Muscle layer of colon (tissue), 2 donors: Measurements from ENCODE around the gene OCA2.
"Not testable (repeated sequence)": the region's sequence is repeated elsewhere in the genome, so short reads cannot be mapped to it uniquely, and the experiment has no call there.

Experiments
- H3K27ac ChIP-seq: one replicate; pipeline ENCODE4 v1.7.0; 2013; ENCODE audit warnings: low read depth, mild to moderate bottlenecking, low read length, moderate library complexity
- H3K27me3 ChIP-seq, 2 donors: one replicate each; pipeline ENCODE4 v1.7.0; 2013; ENCODE audit warnings: low read length in 2 of 2, mild to moderate bottlenecking in 2 of 2; ENCODE audit not compliant: insufficient read depth in 2 of 2, control insufficient read depth in 1 of 2
- H3K36me3 ChIP-seq: one replicate; pipeline ENCODE4 v1.7.0; 2013; ENCODE audit warnings: mild to moderate bottlenecking, low read length; ENCODE audit not compliant: insufficient read depth
- H3K4me1 ChIP-seq: one replicate; pipeline ENCODE4 v1.7.0; 2013; ENCODE audit warnings: mild to moderate bottlenecking, low read length; ENCODE audit not compliant: insufficient read depth
- H3K4me3 ChIP-seq, 2 donors: one replicate each; pipeline ENCODE4 v1.7.0; 2013; ENCODE audit warnings: low read length in 2 of 2, low read depth in 1 of 2, mild to moderate bottlenecking in 1 of 2, moderate library complexity in 1 of 2
- H3K9ac ChIP-seq: one replicate; pipeline ENCODE4 v1.7.0; 2013; ENCODE audit warnings: low read length
- H3K9me3 ChIP-seq: one replicate; pipeline ENCODE4 v1.7.0; 2013; ENCODE audit warnings: mild to moderate bottlenecking, low read length
- donor health status: abdominal sarcoma.
- donor health status: Adenocarcinoma of cecum.

OCA2 gene

DNA sequence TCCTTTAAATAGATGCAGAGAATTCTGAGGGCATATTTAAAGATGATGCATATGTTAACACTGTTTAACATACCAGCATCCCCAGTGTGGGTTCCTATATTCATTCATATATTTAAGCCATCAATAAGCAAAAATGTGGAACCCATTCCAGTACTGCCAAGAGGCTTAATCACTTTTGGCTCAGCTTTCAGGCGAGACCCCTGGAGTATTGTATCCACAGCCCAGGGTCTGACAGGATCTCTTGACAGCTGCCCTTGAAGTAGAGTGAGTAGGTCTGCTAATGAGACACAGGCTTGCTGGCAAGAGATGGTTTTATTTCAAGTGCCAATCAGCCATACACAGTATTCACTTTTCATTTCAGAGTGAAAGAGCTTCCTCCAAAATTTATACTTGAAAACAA lies 367.3 kb downstream of the OCA2 start:
- H3K4me1 ChIP-seq, result no peaks in the 10 kb centered on the region
- no peak overlapping the region for H3K4me3 ChIP-seq
- no peak overlapping the region for H3K27ac ChIP-seq
- no peak overlapping the region for H3K9ac ChIP-seq
- H3K27me3 ChIP-seq, result no peaks in the 10 kb centered on the region
- peaks cover 7% of the 10 kb centered on the region for H3K9me3 ChIP-seq
- no peaks in the 10 kb centered on the region for H3K36me3 ChIP-seq

DNA sequence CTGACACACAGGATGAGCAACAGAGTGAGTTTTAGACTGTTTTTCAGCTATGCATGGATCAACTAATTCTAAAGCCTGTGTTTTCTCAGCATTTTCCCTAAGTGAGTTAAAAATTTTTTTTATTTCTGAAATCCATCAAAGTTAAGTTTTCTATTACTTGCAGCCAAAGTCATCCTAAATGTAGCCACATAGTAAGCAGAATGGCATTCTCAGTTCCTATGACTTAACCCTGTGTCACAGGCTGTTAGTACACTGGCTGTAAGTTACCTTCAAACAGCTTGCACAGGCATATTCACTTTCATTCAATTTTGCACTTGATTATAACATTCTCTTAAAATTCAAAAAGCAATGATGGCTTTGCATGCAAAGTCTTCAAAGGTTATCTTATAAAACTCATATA lies 368.2 kb downstream of the OCA2 start:
- no peak overlapping the region for H3K9ac ChIP-seq
- H3K4me1 ChIP-seq, result no peaks in the 10 kb centered on the region
- H3K36me3 ChIP-seq, result no peaks in the 10 kb centered on the region
- no peak overlapping the region for H3K4me3 ChIP-seq
- H3K9me3 ChIP-seq, result peaks cover 7% of the 10 kb centered on the region
- H3K27ac ChIP-seq, result no peak overlapping the region
- no peaks in the 10 kb centered on the region for H3K27me3 ChIP-seq

- Histone ChIP-seq H3K27ac (no peak overlapping the region), H3K9ac (no peak overlapping the region), H3K36me3 (no peaks in the 10 kb centered on the region), H3K9me3 (no peaks in the 10 kb centered on the region), H3K27me3 (no peaks in the 10 kb centered on the region), H3K4me3 (no peak overlapping the region), H3K4me1 (no peaks in the 10 kb centered on the region)
Observed at GRCh38 chr15:27725731-27726130, 373.4 kb downstream of the OCA2 start.

GRCh38 chr15:27723821-27724220 lies 375.3 kb downstream of the OCA2 start:
- no peaks in the 10 kb centered on the region for H3K4me1 ChIP-seq
- no peaks in the 10 kb centered on the region for H3K27me3 ChIP-seq
- H3K9ac ChIP-seq, result no peak overlapping the region
- no peaks in the 10 kb centered on the region for H3K9me3 ChIP-seq
- no peak overlapping the region for H3K4me3 ChIP-seq
- no peaks in the 10 kb centered on the region for H3K36me3 ChIP-seq
- H3K27ac ChIP-seq, result no peak overlapping the region

DNA sequence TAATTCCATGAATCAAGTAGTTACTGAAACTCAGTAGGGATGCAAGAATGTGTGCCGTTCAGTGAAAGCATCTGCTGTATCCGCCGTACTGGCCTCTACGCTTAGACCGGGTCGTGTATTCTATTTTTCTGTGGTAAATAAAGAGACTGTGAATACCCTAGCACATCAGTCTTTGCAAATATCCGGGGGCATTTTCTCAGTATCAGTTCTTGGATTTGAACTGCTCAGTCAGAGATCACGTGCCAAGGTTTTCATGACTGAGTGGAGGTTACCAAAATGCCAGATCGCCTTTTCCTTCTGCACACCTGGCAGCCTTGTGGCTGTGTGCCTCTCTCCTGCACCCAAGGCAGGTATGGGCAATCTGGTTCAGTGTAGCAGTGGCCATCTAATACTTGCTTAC lies 377.0 kb downstream of the OCA2 start:
- Histone ChIP-seq H3K4me3 (no peak overlapping the region), H3K9me3 (peaks cover under 1% of the 10 kb centered on the region), H3K4me1 (no peaks in the 10 kb centered on the region), H3K36me3 (no peaks in the 10 kb centered on the region), H3K9ac (no peak overlapping the region), H3K27me3 (no peaks in the 10 kb centered on the region), H3K27ac (no peak overlapping the region)

DNA sequence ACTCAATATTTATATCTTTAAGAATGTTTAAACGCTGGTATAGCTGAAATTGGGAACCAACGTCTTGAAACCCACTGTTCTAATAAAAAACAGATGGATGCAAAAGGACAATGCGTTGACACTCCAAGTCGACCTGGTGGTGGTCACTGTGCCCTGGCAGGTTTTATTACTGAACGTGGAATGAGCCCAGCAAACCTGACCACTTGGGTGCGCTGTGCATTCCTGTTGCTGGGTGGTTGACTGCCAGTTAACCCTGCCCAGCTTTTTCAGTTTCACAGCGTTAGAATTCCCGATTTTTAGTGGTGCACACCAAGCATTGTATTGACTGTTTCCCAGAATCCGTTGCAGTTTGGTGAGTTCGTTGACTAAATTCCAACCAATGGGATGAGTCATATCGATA lies 384.4 kb downstream of the OCA2 start:
- Histone ChIP-seq H3K27me3 (no peaks in the 10 kb centered on the region), H3K9me3 (peaks cover 3% of the 10 kb centered on the region), H3K9ac (no peak overlapping the region), H3K27ac (no peak overlapping the region), H3K4me1 (no peaks in the 10 kb centered on the region), H3K4me3 (no peak overlapping the region), H3K36me3 (no peaks in the 10 kb centered on the region)

- H3K27me3 ChIP-seq, H3K9ac ChIP-seq, H3K27ac ChIP-seq, H3K9me3 ChIP-seq, H3K4me3 ChIP-seq, H3K36me3 ChIP-seq, H3K4me1 ChIP-seq: not testable (repeated sequence)
Observed at GRCh38 chr15:27713850-27714249, 385.3 kb downstream of the OCA2 start.

- Histone ChIP-seq H3K27ac (no peak overlapping the region), H3K4me1 (no peaks in the 10 kb centered on the region), H3K9ac (no peak overlapping the region), H3K4me3 (no peak overlapping the region), H3K27me3 (no peaks in the 10 kb centered on the region), H3K36me3 (no peaks in the 10 kb centered on the region), H3K9me3 (no peaks in the 10 kb centered on the region)
Observed at GRCh38 chr15:27707257-27707656, 391.9 kb downstream of the OCA2 start.

- no peaks in the 10 kb centered on the region for H3K4me1 ChIP-seq
- no peak overlapping the region for H3K27ac ChIP-seq
- no peaks in the 10 kb centered on the region for H3K9me3 ChIP-seq
- H3K9ac ChIP-seq, result no peak overlapping the region
- H3K4me3 ChIP-seq, result no peak overlapping the region
- H3K36me3 ChIP-seq, result no peaks in the 10 kb centered on the region
- no peaks in the 10 kb centered on the region for H3K27me3 ChIP-seq
Observed at GRCh38 chr15:27706300-27706699, 392.8 kb downstream of the OCA2 start.

- Histone ChIP-seq H3K4me3 (no peak overlapping the region), H3K27ac (no peak overlapping the region), H3K9ac (no peak overlapping the region), H3K4me1 (no peaks in the 10 kb centered on the region), H3K27me3 (no peaks in the 10 kb centered on the region), H3K36me3 (no peaks in the 10 kb centered on the region), H3K9me3 (no peaks in the 10 kb centered on the region)
Observed at GRCh38 chr15:27705056-27705455, 394.1 kb downstream of the OCA2 start.
